Fibroblast of lung (primary cell): ENCODE data around the gene PRSS50. TPM values are rescaled to one million over a fixed set of nuclear protein-coding genes. Genes with fewer than 3 reads are reported as not detected.

ENCODE experiments used
- DNase-seq, 2 donors: peaks; one replicate each; pipeline versions ENCODE4 v3.0.0 to v3.0.0-alpha.2; 2010; ENCODE audit warnings: low read depth in 2 of 2
- H2AFZ ChIP-seq: 2 replicates; pipeline ENCODE4 v1.5.1; 2012; ENCODE audit warnings: low read length, control low read depth, inconsistent platforms
- H3K27ac ChIP-seq: 2 replicates; pipeline ENCODE4 v1.5.1; 2011; ENCODE audit warnings: low read length, control low read depth; ENCODE audit not compliant: insufficient read depth
- H3K27me3 ChIP-seq: 2 replicates; pipeline ENCODE4 v1.5.1; 2011; ENCODE audit warnings: mild to moderate bottlenecking, low read length; ENCODE audit not compliant: control insufficient read depth, insufficient read depth
- H3K36me3 ChIP-seq: 2 replicates; pipeline ENCODE4 v1.5.1; 2011; ENCODE audit warnings: low read length; ENCODE audit not compliant: control insufficient read depth, insufficient read depth
- H3K4me1 ChIP-seq: 2 replicates; pipeline ENCODE4 v1.5.1; 2011; ENCODE audit warnings: low read length; ENCODE audit not compliant: control insufficient read depth, insufficient read depth; ENCODE audit errors: extremely low read depth
- H3K4me2 ChIP-seq: 2 replicates; pipeline ENCODE4 v1.5.1; 2011; ENCODE audit warnings: low read length, control low read depth; ENCODE audit not compliant: insufficient read depth; ENCODE audit errors: extremely low read depth
- H3K4me3 ChIP-seq, 4 experiments: fragments of 200-600 bp in 1 of 4; sonication (generic) in 1 of 4; replicated peaks in 1 of 4; 2 replicates each; pipeline ENCODE4 v1.5.1; 2011 to 2016; ENCODE audit warnings: low read length in 4 of 4, low read depth in 3 of 4, mild to moderate bottlenecking in 3 of 4, control low read depth in 2 of 4, inconsistent platforms in 1 of 4, mixed read lengths in 1 of 4; ENCODE audit not compliant: insufficient read depth in 1 of 4; ENCODE audit errors: control extremely low read depth in 1 of 4
- H3K79me2 ChIP-seq: 2 replicates; pipeline ENCODE4 v1.5.1; 2012; ENCODE audit warnings: mild to moderate bottlenecking, low read length, inconsistent platforms; ENCODE audit not compliant: control insufficient read depth, insufficient read depth
- H3K9ac ChIP-seq: 2 replicates; pipeline ENCODE4 v1.5.1; 2011; ENCODE audit warnings: mild to moderate bottlenecking, low read length, control low read depth; ENCODE audit not compliant: insufficient read depth
- H3K9me3 ChIP-seq: 2 replicates; pipeline ENCODE4 v1.5.1; 2012; ENCODE audit warnings: low read depth, low read length; ENCODE audit not compliant: control insufficient read depth, insufficient read depth
- H4K20me1 ChIP-seq: 2 replicates; pipeline ENCODE4 v1.5.1; 2011; ENCODE audit warnings: low read length; ENCODE audit not compliant: control insufficient read depth, insufficient read depth; ENCODE audit errors: extremely low read depth
- CTCF ChIP-seq, 2 donors: IDR thresholded peaks in 1 of 2; conservative IDR thresholded peaks in 1 of 2; 1 replicate in 1 of 2; 2 replicates in 1 of 2; pipeline ENCODE4 v1.5.1; 2011 to 2012; ENCODE audit warnings: low read length in 2 of 2, control low read depth in 1 of 2, inconsistent platforms in 1 of 2, low read depth in 1 of 2, mild to moderate bottlenecking in 1 of 2
- EZH2 ChIP-seq: IDR thresholded peaks from 2 replicates; pipeline ENCODE4 v1.5.1; 2012; ENCODE audit warnings: low read length, control low read depth, mild to moderate bottlenecking; ENCODE audit errors: missing control alignments
- polyA plus RNA-seq, 2 donors: library from polyadenylated mRNA; depleted of rRNA in 1 of 2; stranded (reverse) in 1 of 2; unstranded in 1 of 2; fragments of >200 nt; gene quantifications; 2 replicates each; pipeline ENCODE4 v1.2.1, GENCODE V29; 2011 to 2012; ENCODE audit warnings: missing spikeins in 1 of 2
- total RNA-seq: library from RNA; depleted of rRNA; stranded (reverse); fragments of >200 nt; gene quantifications from 2 replicates; pipeline ENCODE4 v1.2.1, GENCODE V29; 2014

The PRSS50 gene
- total and polyA plus RNA-seq, 2 donors (not counting 1 experiment from before 2014, with no cell fraction given), result not detected

GRCh38 chr3:46664971-46665762, 52.5 kb downstream of the PRSS50 start:
- no peaks in the 10 kb centered on the region for H3K79me2 ChIP-seq
- no peaks in the 10 kb centered on the region for H3K9me3 ChIP-seq
- no peak overlapping the region for H3K4me3 ChIP-seq
- H2AFZ ChIP-seq, result no peak overlapping the region
- H3K9ac ChIP-seq, result no peak overlapping the region
- no peaks in the 10 kb centered on the region for H4K20me1 ChIP-seq
- no peaks in the 10 kb centered on the region for H3K27me3 ChIP-seq
- TF ChIP-seq CTCF (conservative IDR thresholded peaks at IDR 0.05 in 1 of 2, IDR thresholded peaks at IDR 0.05 in 1 of 2; ENCODE audit: low read depth in 1 of 2, low read length in 2 of 2), result no peak
- TF ChIP-seq EZH2, result no peak
- H3K27ac ChIP-seq, result no peak overlapping the region
- H3K36me3 ChIP-seq, result no peaks in the 10 kb centered on the region
- H3K4me1 ChIP-seq, result no peaks in the 10 kb centered on the region
- DNase-seq, result no peak
- no peak overlapping the region for H3K4me2 ChIP-seq

- H3K27me3 ChIP-seq, result no peaks in the 10 kb centered on the region
- no peak overlapping the region for H2AFZ ChIP-seq
- TF ChIP-seq CTCF (conservative IDR thresholded peaks at IDR 0.05 in 1 of 2, IDR thresholded peaks at IDR 0.05 in 1 of 2; ENCODE audit: low read depth in 1 of 2, low read length in 2 of 2) (no peak), EZH2 (no peak)
- no peak overlapping the region for H3K4me3 ChIP-seq
- H3K79me2 ChIP-seq, result no peaks in the 10 kb centered on the region
- H3K4me2 ChIP-seq, result no peak overlapping the region
- H3K36me3 ChIP-seq, result no peaks in the 10 kb centered on the region
- no peak overlapping the region for H3K9ac ChIP-seq
- no peaks in the 10 kb centered on the region for H3K4me1 ChIP-seq
- H3K27ac ChIP-seq, result no peak overlapping the region
- H3K9me3 ChIP-seq, result no peaks in the 10 kb centered on the region
- H4K20me1 ChIP-seq, result no peaks in the 10 kb centered on the region
- no peak for DNase-seq
Observed at GRCh38 chr3:46664188-46664970, 53.3 kb downstream of the PRSS50 start.

GRCh38 chr3:46663591-46664135, 54.0 kb downstream of the PRSS50 start:
- no peak overlapping the region for H3K4me2 ChIP-seq
- no peaks in the 10 kb centered on the region for H4K20me1 ChIP-seq
- peak; percentile 20 to 38 for DNase-seq
- TF ChIP-seq EZH2, result no peak
- TF ChIP-seq CTCF (conservative IDR thresholded peaks at IDR 0.05 in 1 of 2, IDR thresholded peaks at IDR 0.05 in 1 of 2; ENCODE audit: low read depth in 1 of 2, low read length in 2 of 2), result no peak
- H3K9me3 ChIP-seq, result no peaks in the 10 kb centered on the region
- H3K79me2 ChIP-seq, result no peaks in the 10 kb centered on the region
- no peak overlapping the region for H3K9ac ChIP-seq
- no peak overlapping the region for H3K4me3 ChIP-seq
- H3K27me3 ChIP-seq, result no peaks in the 10 kb centered on the region
- H3K4me1 ChIP-seq, result no peaks in the 10 kb centered on the region
- H3K36me3 ChIP-seq, result no peaks in the 10 kb centered on the region
- H3K27ac ChIP-seq, result no peak overlapping the region
- no peak overlapping the region for H2AFZ ChIP-seq
